Measurements from ENCODE around the gene ANKS6. TPM values are rescaled to one million over a fixed set of nuclear protein-coding genes. Genes with fewer than 3 reads are reported as not detected.
A peak's percentile ranks its signal among the peaks of the same experiment; 100 is the strongest.

ANKS6 gene
- total RNA-seq, 1 donor from 2014 or later = 26.1 TPM

DNA sequence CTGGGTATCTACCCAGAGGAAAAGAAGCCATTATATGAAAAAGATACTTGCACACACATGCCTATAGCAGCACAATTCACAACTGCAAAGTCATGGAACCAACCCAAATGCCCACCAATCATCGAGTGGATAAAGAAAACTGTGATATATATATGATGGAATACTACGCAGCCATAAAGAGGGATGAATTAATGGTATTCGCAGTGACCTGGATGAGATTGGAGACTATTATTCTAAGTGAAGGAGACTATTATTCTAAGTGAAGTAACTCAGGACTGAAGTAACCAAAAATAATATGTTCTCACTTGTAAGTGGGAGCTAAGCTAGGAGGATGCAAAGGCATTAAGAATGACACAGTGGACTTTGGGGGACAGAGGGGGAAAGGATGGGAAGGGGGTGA, 57.6 kb downstream of the ANKS6 start:
- DNase-seq (ENCODE audit: low read depth) = no peak

DNA sequence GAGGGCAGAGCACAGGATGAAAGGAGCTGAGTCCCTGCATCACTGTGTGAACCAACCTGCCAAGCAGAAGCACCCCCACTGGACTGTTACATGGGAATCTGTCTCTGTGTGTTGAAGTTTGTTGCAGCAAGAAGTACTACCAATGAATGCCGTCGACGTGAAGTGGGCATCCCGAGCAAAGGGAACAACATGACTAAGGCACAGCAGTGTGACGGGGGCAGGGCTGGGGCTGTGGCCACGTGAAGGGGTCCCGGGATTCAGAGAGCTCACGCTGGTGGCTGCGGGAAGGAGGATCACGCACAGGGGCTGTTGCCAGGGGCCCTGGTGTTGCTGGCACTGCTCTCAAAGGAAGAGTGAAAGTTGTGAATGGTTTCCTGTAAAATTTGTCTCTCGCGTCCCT, 60.1 kb downstream of the ANKS6 start:
- DNase-seq (ENCODE audit: low read depth) = peak; percentile 69

DNA sequence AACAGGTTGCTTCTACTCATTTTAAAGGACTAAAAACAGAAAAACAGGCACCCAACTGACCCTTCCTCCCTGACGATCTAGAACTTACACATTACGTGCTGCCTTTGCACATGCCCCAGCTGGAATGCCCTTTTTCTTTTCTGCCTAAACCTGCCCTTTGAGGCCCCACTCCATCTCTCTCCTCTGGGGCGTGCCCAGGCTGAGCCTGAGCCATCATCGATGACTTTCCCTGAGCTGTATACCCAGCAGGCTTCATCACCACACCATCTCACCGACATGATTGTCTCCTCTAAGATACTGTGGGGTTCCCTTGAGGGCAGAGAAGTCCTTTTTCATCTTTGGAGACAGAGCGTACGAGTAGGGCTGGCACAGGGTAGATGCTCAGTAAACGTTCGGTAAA, 63.6 kb downstream of the ANKS6 start:
- DNase-seq (ENCODE audit: low read depth) = no peak

DNA sequence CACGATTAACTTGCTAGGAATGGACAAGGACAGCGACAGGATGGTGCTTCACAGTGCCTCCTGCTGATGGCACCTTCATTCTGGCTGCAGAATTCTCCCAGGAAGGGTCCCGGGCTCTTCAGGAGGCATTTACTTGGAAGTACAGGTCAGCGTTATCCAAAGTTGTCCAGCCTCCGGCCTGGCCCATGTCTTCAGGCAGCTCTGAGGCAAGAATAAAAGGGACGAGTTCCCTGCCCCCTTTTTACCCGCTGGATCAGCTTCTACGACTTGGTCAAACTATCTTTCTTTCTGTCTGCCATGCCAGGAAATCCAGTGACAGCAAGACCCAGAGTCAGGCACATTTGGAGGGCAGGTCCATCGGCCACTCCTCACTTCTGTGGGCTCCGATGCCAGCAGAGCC, 64.3 kb downstream of the ANKS6 start:
- DNase-seq (ENCODE audit: low read depth) = no peak

DNA sequence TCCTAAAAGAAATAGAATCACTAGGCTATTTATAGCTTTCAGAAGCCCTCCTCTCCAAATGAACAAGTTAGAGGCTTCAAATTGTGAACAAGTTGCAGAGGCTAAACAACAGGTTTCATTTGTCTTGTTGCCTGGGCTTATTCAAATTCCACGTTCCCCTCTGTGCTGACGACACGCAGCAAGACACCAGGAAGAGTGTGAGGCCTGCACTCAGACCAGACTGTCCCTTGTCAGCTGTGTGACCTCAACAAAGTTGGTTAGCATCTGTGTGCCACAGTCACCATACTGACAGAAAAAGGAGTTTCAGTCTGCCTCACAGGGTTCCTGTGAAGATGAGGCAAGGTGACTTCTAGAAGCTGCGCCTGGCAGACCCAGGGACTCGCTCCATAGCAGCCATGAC, 65.5 kb downstream of the ANKS6 start:
- DNase-seq (ENCODE audit: low read depth) = no peak

DNA sequence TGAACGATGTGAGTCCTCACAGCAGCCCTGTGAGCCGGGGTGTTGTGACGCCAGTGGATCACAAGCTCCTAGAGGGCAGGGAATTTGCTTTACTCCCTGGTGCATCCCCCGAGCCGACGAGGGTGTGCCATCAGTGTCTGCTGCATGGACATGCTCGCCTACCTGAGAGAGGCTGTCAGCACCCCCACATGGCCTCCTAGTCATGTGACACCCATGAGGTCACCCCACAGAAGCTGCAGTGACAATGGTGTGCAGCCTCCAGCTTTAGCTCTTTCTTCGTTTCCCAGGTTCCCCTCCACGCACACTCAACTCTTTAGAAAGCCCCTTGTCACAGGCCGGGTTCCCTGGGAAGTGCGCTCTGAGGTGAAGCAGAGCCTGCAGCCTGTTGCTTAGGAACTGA, 67.9 kb downstream of the ANKS6 start:
- no peak for DNase-seq (ENCODE audit: low read depth)

DNA sequence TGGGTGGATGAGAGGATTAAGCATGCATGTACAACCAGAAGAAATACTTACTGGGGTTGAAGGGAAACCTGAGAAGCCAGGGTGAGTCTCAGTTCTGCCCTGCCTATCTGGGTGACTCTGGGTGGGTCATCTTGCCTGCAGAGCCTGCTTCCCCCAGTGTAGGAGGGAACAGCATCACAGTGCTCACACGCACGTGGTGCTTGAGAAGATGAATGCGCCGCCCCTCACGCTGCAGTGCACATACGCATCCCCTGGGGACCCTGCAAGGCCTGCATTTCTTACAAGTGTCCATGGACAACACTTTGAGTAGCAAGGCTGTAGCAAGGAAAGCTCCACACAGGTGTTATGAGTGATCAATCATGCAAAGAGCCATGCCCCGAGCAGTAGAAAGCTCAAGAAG, 68.9 kb downstream of the ANKS6 start:
- no peak for DNase-seq (ENCODE audit: low read depth)

DNA sequence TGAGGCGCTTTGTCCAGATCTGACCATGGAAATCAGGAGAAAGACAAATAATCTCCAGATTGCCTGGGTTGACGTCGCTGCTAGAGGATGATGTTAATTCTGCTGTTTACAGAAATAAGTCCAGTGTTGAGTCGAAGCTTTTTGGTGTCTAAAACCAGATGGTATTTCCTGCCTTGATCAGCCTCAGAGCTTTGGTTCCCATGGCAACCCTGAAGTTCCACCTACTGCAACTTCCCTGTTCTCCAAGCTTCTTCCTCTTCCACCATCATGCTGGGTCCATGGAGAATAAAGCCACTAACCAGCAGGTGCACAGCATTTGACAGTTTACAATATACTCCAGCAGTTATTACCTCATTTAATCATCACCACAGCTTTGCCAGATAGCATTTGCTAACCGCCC, 69.6 kb downstream of the ANKS6 start:
- no peak for DNase-seq (ENCODE audit: low read depth)

DNA sequence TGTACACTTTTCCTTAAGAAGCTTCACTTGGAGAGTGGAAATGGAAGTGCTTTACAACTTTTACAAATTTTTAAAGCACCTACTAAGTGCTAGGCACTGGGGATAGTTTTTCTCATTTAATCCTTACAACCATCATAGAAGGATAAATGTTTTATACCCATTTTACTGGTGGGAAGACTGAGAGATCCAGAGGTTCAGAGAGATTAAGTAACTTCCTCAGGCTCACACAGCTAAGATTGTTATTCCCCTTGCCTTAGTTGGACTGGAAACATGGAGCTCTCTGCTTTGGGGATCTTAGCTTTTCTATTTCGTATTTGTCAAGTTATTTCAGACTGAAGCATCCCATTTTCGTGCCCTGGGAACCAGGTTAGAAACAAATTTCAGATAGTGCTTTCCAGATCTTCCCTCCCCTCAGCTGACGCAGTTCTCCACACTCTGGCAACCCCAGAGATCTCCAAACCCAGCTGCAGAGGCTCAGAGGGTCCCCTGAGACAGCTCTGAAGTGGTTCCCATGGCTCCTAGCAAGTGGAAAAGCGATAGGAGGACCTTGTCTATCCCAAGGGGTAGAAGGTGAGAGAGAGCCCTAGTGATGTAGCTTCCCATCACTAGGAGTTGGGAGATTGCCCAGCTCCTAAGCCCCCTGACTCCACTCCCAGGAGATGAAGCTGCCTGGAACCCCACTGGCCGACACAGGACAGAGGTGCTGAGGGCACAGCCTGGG, 71.4 kb downstream of the ANKS6 start:
- no peak for DNase-seq (ENCODE audit: low read depth)

DNA sequence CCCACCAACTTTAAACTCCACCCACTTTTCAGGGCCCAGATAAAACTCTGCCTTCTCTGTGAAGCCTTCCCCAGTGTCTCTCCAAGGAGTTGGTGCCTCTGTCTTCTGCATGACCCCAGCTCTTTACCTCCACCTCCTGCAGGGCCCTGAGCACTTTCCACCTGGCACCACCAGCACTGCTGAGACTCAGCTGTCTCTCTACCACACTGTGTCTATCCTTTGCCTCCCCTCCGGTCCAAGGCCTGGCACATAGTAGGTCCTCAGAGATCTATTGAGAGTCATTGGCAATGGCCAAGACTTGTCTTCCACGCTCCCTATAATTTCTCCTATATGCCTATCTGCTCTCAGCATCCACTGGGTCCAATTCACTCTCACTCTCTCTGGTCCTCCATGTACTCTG, 74.7 kb downstream of the ANKS6 start:
- no peak for DNase-seq (ENCODE audit: low read depth)

DNA sequence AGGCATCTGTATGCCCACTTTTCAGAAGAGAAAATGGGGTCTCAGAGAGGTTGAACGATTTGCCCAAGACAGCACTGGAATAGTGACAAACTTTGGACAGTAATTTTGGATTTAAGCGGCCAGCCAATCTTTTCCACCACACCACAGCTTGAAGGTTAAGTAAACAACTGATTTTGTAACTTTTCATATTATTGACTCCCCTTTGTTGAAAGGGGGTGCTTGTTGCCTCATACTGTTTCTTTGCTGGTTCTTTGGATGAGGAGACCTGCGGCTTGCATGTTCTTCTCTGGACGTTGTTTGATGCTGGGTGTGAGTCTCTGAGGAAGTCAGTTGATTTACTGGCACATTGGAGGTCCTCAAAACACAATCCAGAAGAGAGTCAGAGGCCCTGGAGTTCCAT, 76.0 kb downstream of the ANKS6 start:
- DNase-seq (ENCODE audit: low read depth) = no peak

DNA sequence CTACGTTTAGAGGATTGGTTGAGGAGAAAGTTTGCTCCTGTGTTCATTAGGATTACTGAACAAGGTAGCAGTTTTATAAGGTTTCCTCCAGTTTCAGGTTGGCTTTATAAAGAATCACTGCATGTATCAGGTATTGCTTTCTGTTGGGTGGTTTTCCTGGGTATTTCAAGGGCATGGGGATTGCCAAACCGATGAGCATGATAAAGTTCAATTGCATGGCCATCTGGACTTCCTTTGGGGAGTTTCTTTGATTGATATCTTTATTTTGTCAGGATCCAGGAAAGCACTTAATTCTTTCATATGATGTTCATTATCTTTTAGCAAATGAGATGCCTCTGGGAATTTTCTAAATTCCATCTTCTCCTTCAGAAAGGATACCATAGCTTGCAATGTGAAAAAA, 77.3 kb downstream of the ANKS6 start:
- no peak for DNase-seq (ENCODE audit: low read depth)

DNA sequence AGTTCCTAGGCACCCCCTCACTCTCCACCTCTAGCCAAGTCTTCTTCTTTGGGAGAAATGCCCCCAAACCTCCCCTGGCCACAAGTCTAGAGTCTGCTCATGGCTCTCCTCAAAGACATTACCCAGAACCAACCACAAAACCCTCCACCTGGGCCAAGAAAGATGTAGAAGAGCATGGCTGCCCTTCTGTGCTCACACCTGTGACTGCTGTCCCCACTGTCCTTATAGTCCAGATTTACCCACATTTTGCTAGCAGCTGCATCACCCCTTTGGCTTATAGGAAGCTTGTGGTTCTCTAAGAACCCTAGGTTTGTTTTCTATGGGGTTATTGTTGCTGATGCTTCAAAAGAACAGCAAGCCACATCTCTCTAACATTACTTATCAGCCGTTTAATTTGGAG, 81.5 kb downstream of the ANKS6 start:
- no peak for DNase-seq (ENCODE audit: low read depth)

DNA sequence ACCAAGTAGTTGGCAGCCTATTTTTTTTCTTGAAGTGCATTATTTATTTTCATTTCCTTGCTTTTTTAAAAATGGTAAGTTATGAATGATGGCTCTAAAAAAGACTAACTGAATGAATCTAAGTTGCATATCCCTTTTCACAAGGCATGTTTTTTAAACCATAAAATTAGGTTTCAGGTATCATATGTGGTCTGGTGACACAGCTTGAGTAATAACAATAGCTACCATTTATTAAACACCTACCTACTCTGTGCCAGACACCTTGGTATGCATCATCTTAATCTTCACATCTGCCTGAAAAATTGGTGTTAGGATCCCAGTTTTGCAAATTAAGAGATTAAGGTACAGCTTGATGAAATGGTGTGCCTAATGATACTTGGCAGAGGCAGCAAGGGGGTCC, 83.4 kb downstream of the ANKS6 start:
- no peak for DNase-seq (ENCODE audit: low read depth)

DNA sequence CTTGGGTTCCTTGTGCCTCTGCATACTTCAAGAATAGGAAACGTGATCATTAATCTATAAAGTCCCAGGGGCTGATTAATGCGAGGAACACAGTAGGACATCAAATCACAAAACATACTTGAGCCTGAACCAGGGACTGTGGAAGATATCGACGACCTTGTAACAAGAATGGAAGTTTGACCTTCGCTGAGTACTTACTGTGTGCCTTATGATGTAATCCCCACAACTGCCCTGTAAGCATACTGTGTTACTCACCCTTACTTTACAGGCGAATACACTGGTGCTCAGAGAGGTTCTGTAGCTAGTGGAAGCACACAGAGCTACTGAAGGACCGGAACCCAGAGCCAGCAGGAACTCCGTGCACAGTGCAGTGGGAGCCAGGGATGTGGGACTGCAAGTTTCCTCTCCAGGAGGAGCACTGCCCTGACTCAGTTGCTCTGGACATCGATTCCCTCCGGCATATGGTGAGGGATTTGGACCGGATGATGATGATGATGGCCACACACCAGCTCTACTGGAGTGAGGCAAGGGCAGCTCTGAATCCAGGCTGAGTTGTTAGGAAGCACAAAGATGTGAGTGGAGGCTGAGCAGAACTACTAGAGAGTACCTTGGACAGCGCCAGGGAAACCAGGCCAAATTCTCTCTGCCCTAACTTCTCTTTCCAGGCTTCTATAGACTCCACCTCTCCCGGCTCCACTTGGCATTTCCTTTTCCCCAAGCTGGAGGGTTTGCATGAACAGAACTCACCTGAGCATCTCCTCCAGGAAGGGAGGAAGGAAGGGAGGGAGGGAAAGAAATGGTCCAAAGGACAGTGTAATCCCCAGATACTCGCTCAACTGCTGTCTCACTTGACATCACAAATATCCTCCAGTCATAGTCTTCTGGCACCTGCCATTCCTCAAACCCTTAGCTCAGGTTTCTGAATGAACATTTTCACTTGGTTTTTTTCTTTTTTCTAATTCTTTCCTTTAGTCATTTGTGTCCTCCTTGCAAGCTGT, 86.1 kb downstream of the ANKS6 start:
- peak; percentile 45 for DNase-seq (ENCODE audit: low read depth)

DNA sequence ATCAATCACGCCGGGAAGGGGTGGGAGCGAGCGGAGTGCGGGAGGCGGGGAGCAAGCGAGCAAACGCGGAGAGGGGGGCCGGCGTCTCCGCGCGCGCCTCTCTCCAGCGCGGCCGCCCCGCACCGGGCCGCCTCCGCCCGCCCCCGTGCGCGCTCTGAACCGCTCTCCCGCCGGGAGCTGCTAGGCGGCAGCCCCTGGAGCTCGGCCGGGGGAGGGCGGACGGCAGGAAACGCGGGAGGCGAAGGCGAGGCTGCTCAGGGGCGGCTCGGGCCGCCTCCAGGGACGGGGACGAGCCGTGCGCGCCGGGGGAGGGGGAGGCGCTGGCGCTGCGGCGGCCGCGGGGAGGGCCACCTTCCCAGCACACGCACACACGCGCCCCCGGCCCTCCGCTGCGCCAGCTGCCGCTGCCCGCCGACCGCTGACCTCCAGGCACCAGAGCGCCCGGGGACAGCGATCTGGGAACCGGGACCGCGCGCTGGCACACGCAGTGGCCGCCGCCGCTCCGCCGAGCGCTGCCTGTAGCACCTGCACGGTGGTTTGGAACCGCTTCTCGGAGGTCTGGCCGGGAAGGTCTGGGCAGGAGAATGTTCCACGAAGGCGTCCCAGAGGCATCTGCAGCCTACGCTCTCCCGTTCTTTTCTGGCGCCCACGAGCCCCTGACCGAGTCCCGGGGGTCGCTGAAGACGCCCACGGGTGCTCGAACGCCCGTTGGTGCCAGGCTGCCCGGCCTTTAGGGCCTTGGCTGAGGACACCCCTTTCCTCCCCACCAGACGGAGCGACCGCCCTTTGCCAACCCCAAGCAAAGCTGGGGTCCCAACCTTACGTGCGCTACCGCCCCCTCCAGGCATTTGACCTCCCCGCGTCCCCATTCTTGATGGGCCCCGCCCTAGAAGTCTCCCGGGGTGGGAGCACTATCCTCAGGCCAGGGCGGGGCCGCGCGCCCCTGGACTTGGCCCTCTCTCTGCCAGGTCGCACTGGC, 87.1 kb downstream of the ANKS6 start, which contains the start of gene GABBR2:
Gene GABBR2, minus strand, starts transcription at position 3 of the 979 bp plus-strand sequence. CDS start 198 bp downstream, outside the sequence.
- no peak for DNase-seq (ENCODE audit: low read depth)

DNA sequence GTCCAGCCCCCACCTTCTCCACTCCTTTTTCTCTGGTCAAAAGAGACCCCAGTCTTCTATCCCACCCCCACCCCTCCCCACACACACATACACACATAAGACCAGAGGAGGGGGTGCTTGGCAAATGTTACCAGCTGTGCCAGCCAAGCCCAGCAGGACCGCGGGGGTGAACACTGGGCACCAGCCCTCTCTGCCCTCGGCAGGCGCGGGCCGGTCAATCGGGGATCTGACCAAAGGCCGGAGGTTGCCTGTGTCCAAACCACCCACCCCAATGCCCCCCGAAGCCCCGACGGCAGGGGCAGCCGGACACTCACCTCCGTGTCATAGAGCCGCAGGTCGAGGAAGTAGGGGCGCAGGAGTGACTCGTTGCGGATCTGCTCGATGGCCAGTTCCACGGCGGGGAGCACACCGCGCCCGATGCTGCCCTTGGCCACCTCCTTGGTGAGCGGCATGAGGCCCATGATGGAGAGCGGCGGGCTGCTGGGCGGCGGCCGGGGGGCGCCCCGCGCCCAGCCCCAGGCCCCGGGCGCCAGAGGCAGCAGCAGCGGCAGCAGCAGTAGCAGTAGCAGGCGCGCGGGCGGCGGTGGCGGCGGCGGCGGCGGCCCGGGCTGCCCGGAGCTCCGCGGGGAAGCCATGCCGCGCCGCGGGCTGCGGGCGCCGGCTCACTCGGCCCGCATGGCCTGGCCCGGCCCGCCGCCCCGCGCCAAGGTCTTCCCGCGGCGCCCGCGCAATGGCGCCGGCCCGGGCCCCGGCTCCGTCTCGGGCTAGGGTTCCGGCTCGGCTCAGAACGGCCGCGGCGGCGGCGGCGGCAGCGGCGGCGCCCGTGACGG, 88.0 kb downstream of the ANKS6 start:
- no peak for DNase-seq (ENCODE audit: low read depth)

DNA sequence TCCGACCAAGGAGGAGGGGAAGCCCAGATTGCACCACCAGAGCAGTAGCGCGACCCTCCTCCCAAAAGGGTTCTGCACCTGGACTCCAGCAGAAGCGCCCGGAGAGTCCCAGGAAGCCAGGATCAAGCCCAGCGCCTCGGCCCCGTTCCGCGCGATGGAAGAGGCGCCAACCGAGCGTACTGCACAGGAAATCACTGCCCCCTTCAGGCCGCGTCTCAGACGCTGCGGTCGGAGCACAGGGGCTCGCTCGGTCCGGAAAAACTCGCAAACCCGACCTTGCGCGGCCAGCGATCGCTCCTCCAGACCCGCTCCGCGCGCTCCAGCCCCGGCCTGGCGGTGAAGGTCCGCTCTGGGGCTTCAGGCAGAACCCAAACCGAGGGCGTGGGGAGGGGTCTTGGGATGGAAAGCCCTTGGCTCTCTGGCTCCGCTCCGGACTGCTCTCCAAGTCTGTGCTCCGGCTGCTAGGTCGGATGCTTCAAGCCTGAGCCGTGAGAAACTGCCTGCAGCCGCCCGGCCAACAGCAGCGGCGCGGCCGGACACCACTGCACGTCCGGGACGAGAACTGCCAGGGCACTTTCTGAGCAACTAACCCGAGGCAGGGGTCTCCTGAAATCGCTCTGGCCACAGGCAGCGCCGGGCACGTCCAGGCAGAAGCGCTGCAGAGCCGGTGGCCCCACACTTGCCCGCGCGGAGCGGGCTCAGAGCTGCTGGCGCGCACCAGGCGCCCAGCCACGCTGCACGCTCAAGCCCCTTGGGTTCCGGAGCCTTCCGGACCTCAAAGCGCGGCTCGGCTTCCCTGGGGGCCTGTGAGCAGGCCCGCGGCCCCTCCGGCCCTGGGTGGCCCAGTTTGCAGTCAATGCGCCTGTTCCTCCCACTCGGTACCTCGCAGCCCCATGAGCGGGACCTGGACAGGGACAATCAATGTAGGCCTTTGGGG, 88.9 kb downstream of the ANKS6 start:
- DNase-seq (ENCODE audit: low read depth) = peak; percentile 32

DNA sequence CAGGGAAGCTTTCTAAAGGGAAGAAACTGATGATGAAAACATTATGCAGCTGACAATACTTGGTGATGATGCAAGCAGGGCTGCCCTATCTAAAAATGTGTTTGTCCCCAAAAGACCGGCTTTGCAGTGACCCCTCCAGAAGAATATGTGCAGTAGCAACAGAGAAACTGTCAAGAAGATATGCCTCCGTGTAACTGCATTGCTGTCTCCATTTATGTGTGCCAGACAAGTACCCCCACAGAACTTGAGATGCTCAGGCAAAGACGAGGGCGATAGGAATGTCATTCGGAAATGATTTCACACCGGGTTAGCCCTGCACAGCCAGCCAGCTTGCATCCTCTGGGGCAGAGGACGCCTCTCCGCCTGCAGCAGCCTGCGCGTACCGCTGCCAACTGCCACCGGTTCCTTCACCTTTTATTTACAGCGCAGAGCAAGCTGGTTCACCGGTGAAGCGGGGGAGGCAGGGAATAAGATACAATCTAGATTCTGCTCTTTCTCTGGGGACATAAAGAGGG, 89.6 kb downstream of the ANKS6 start:
- DNase-seq (ENCODE audit: low read depth) = no peak

All from renal cortical epithelial cell (primary cell).